LHCN-M2 (cell line): Measurements from ENCODE around the gene ITFG2. TPM values are rescaled to one million over a fixed set of nuclear protein-coding genes. Genes with fewer than 3 reads are reported as not detected.

Experiments
- DNase-seq: peaks from one replicate; pipeline ENCODE4 v3.0.0-alpha.2; 2012; ENCODE audit warnings: low read depth
- total RNA-seq: library from RNA; depleted of rRNA; stranded (reverse); fragments of >200 nt; gene quantifications from 2 replicates; pipeline ENCODE4 v1.2.3, GENCODE V29; 2014

The ITFG2 gene
- total RNA-seq, 1 experiment from 2014 or later = 14.6 TPM

DNA sequence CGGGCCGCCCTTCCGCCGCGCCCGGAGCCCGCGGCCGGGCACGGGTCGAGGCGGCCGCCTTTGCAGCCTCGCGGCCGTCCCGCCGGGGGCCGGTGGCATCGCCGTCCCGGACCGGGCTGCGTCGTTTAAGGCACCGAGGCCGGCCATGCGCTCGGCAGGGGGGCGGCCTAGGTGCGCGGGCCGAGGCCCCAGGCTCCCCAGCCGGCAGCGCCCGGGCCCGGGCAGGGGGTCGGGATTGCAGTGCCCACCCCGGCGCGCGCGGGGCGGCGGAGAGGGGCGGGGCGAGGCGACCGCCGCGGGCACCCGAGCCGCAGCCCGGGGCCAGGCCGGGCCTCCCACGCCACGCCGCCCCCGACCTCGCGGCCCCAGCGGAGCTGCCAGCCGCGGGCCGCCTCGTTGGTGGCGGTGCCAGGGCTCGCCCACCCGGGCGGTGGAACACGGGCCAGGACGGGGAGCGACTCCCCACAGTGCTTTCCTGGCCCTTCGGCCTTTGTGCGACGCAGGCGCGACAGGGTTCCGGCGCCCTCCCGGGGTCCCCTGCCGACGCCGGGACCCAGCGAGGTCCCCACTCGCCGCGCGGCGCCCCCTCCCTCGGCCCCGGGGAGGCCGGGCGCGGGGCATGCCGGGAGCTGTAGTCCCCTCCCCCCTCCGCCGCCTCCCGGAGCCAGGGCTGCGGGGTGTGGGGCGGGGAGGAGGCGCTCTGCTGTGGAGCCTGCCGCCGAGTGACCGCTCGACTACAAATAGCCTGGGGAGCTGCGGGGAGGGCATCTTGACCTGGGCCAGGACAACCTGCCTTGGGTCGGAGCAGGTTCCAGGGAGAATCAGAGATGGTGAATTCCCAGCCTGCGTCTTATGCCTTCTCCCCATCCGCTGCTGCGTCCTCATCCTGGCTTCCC lies 16.9 kb upstream of the ITFG2 start:
- DNase-seq = peak; percentile 43

DNA sequence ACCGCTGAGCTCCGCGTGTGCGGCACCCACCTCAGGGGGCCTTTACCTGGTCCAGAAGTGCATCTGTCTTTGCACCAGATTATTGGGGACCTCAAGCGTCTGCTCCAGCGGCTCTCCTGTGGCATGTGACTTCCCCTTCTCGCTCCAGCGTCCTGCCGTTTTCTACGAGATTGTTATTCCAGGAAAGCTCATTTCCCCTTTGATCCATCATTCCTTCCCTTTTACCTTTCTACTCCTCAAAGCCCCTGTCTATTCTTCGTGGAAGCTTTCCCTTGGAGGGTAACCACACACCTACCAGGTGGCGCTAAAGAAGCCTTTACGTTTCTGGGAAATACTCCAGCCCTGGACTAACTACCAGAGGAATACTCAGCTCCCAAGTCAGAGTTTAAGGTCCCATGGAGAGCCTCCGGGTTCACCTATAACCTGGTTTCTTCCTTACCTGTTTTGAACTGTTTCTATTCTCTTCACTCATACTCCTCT lies 16.2 kb upstream of the ITFG2 start:
- no peak for DNase-seq

DNA sequence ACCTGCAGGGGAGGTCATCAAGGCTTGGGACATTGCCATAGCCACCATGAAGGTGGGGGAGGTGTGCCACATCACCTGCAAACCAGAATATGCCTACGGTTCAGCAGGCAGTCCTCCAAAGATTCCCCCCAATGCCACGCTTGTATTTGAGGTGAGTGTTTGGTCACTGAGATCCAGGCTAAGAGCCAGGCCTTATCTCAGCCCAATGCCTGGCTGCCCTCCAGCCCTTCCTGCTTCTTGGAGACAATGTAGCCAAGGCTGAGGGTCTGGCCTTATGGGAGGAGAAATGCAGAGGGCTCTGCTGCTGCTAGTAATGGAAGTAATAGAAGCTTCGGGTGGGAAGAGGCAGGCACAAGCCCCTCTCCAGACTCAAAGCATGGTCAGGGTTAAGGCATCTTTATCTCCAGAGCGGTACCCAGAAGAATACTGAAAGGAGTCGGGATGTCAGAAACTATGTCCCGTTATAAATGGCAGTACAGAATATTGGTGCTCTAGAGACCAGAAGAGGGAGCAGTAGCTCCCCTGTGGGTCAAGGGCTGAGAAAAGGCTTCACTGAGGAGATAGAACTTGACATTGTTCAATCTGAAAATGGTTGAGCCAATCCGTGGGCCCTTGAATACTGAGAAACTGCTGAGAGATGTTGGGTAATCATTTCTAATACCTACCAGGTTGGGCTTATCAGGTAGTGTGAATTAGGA lies 14.6 kb upstream of the ITFG2 start:
- no peak for DNase-seq

DNA sequence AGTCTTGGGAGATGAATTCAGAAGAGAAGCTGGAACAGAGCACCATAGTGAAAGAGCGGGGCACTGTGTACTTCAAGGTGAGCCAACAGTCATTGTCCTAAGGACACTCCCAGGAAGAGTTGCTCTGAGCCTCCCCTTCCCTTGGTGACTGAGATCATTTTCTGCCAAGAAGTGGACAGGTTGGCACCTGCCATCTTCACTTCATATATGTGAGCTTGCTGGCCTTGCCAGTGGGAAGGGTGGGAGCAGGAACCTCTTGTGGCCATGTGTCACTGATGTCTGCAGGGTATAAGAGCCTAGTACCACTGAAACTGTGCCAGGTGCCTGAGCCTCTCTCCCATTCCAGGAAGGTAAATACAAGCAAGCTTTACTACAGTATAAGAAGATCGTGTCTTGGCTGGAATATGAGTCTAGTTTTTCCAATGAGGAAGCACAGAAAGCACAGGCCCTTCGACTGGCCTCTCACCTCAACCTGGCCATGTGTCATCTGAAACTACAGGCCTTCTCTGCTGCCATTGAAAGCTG lies 12.4 kb upstream of the ITFG2 start:
- no peak for DNase-seq

DNA sequence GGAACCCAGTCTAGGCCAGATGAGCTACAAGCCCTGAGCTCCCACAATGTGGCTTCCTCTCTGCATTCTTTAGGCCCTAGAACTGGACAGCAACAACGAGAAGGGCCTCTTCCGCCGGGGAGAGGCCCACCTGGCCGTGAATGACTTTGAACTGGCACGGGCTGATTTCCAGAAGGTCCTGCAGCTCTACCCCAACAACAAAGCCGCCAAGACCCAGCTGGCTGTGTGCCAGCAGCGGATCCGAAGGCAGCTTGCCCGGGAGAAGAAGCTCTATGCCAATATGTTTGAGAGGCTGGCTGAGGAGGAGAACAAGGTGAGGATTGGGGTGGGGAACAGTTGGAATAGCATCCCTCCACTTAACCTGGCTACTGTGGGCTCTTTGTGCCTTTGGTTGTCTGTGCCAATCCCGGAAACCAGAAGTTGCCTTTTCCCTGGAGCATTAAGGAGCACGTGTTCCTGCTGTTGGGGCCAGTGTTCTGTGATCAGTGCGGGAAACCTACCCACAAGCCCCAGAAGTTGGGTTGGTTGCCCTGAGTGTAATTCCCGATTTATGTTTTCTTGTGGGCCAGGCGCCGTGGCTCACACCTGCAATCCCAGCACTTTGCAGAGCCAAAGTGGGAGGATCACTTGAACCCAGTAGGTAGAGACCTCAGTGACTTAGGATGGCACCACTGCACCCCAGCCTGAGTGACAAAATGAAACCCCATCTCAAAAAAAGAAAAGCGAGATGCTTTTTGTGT lies 11.3 kb upstream of the ITFG2 start:
- no peak for DNase-seq

DNA sequence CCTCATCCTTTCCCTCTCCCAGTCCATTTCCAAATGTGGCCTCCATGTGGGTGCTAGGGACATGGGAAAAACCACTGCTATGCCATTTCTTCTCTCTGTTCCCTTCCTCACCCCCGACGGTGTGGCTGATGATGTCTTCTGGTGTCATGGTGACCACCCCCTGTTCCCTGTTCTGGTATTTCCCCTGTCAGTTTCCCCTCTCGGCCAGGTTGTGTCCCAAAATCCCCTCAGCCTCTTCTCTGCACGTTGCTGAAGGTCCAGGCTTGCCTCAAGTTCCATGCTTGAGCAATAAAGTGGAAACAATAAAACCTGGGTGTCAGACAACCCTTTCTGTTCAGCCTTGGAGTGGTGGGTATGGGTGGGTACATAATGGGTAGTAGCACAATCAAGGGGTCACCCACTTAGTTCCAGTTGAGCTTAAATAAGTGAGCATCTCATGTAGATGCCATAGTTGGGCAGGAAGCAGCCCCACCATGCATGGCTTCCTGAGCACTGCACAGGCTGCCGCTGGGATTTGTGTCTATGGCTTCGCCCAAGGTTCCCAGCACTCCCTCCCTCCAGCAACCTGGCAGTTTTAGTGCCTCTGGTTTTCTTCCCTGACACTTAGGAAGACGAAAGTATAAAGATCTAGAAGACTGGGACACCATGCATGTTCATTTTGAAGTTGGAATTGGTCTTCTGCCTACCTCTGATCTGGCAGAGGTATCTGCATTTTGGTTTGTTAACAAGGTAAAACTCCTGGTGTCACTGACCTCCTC lies 8.7 kb upstream of the ITFG2 start:
- DNase-seq = no peak

DNA sequence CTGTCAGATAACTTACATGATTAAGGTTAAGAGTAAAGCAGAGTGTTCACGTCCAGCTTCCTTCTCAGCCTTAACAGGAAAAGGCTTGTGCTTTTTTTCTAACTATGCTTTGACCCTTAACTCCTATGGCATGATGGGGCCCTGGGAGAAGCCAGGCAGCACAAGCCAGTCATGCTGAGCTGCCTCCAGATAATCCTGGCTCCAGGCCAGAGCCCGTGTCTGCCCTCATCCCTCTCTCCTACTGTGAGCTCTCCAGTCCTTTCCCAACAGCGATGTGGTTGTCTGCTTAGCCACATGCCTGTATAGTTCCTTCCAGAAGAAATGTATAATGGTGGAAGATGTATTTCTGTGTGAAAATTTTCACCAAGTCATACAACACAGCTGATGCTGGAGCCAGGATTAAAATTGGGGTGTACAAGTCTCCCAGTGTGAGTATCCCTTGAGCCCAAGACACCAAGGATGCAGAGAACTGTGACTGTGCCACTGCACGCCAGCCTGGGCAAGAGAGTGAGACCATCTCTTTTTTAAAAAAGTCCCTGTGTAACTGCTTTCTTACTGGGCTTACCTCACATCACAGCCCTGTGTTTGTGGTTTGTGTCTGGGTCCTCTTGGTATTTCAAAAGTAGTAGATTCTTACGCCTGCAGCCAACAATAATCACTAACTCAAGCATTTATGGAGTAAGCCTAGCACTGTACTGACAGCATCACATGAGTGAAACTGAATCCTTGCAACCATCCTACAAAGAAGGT lies 7.9 kb upstream of the ITFG2 start:
- no peak for DNase-seq

DNA sequence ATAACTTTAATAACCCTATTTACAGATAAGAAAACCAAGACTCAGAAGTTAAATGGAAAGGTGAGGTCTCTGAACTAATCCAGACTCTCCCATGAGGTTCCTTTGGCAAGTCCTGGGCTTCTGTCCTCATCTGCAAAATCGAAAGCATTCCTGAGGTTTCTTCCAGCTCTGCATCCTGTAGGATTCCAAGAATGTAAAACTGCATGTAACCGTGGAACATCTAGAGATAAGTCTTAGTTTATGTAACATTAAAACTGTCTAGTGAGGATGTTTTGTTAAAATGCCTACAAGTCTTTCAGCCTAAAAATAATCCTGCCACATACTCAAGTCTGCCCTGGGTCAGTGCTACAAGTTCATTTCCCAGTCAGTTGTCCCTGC lies 7.3 kb upstream of the ITFG2 start:
- DNase-seq = no peak

DNA sequence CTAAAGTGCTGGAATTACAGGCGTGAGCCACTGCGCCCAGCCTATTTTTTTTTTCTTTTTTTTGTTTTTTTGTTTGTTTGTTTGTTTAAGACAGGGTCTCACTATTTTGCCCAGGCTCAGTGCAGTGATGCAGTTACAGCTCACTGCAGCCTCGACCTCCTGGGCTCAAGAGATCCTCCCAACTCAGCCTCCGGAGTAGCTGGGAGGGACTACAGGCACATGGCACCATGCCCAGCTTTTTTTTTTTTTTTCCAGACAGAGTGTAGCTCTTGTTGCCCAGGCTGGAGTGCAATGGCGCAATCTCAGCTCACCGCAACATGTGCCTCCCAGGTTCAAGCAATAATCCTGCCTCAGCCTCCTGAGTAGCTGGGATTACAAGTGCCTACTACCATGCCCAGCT lies 5.8 kb upstream of the ITFG2 start:
- DNase-seq = no peak

DNA sequence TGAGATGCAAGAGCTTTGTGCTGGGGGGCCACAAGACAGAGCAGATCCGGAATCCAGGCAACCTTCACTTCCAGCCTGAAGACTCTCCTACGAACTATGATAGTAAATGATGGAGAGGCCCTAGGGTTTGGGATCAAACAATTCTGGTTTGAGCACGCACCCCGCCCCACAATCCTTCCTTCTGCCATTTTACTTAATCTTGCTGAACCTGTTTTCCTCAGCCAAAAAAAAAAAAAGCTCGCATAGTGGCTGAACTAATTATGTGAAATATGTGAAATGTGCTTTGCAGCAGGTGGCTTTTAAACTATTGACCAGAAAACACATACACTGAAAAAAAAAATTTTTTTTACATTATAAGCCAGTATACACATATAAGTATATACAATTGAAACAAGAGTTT lies 667 bp upstream of the ITFG2 start:
- DNase-seq = no peak

DNA sequence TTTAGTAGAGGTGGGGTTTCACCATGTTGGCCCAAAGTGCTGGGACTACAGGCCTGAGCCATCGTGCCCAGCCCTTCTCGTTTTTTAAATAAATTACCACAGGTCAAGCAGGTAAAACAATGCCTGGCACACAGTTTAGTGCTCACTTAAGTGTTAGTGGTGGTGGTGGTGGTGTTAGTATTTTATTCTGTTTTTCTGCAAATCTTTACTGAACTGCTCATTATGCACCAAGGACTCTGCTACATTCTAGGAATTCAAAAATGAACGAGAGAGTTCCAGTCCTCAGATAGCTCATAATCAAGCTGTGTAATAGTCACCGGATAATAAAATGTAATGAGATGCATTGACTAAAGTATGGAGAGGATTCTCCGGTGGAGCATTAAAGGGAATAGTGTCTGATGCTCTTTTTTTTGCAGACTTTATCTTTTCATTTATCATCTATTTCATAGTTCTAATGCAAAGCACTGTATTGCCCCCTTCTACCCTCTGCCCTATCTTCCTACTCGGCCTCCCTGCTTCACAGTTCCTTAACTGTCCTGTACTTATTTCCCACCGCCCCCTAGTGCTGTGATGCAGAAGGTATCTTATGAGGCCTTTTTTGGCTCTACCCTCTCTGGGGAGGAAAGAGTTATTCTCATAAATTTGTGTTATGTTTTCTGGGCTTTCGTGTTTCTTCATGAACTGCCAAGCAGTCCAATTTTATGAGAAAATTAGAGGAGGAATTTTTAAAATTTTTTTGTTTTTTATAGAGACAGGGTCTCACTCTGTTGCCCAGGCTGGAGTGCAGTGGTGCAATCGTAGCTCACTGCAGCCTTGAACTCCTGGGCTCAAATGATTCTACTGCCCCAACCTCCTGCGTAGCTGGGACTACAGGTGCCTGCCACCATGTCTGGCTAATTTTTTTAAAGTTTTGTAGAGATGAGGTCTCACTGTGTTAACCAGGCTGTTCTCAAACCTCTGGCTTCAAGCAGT lies 1.0 kb downstream of the ITFG2 start:
- DNase-seq = peak; percentile 75

DNA sequence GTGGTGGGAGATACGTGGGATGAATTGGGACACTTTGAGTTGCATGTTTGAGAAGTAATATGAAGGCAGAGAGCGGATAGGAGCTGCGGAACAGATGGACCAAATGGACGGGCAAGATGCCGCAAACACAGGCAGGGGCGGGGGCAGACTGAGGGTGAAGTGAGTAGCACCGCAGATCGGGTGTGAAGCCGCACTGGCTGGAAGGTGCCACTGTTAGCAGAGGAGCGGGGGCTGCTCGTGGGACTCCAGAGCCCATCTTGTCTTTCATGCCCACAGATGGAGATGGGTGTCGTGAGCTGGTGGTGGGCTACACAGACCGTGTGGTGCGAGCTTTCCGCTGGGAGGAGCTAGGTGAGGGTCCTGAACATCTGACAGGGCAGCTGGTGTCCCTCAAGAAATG lies 7.3 kb downstream of the ITFG2 start:
- no peak for DNase-seq

DNA sequence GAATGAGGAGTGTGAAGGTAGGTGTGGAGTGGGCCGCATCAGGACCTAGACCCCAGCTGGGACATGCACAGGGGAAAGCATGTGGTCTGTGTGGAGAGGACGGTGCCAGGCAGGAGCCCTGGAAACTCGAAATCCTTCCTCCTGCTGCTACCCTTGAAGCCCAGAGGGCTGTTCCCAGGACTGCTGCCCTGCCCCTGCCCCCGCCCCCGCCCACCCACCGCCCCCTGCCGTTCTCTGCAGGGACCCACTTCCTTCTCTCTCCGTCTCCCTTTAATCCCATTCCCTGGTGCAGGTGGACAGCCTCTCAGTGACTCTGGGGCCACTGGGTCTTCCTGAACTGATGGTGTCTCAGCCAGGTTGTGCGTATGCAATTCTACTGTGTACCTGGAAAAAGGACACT lies 8.0 kb downstream of the ITFG2 start:
- no peak for DNase-seq

DNA sequence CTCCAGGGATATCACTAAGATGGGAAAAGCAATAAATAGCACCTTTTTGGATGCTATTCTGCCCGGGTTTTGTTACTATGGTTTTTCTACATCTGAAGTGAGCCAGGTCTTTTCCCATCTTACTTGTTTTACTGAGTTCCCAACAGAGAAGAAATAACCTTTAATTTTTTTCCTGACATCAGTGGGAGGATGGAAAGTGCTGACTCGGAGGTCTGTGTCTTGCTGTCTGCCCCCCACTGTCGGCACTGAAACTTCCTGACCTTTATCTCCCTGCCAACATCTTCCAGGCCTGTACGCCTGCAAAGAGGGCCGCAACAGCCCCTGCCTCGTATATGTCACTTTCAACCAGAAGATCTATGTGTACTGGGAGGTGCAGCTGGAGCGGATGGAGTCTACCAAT lies 11.0 kb downstream of the ITFG2 start:
- DNase-seq = no peak

DNA sequence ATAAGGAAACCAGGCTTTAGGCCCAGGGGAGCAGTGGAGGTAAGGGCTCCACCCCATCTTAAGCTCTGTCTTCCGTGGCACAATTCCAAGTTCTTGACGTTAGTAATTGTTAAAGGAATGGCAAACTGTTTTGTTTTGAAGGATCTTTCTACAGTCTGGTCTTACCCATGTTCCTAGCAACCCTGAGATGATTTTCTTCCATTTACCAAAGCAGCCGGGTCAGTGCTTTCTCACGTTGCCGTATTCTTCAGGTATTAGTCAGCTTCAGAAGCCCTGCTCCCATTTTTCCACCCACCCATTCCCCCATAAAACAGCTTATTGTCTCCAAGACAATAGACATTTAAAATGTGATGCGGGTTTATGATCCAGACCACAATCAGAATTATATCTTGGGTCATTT lies 12.1 kb downstream of the ITFG2 start:
- DNase-seq = no peak

DNA sequence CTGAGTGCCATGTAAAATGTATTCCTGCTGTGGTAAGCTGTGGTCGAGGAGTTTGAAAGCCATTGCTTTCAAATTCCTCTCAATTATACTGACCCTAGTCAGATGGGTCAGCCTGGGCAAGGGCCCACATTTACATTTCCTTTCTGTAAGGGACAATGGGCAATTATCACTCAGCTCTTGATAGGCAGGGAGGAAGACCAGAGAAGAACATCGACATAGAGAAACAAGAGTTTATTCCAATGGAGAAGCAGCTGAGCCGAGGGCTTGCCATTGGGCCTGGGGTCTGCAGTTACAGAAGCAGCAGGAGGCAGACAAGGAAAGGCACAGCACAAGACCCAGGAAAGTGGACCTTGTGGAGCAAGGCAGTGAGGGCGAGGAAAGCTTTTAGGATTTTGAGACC lies 12.7 kb downstream of the ITFG2 start:
- no peak for DNase-seq

DNA sequence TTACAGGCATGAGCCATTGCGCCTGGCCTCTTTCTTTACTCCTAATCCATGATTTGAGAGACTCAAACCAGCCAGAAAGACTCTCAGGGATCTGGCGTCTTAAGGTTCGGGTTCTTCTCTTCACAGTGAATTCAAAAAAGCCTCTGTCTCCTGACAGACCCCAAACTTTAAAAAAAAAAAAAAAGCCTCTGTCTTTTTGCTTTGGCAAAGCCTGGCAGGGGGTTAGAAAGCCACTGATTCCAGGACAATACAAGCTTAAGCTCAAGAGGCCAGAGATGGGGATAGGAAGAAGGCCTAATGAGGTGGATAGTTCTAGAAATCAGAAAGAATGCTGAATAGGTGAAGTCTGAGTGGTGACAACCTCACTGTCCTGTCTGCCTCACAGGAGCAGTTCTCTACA lies 13.6 kb downstream of the ITFG2 start:
- DNase-seq = no peak

DNA sequence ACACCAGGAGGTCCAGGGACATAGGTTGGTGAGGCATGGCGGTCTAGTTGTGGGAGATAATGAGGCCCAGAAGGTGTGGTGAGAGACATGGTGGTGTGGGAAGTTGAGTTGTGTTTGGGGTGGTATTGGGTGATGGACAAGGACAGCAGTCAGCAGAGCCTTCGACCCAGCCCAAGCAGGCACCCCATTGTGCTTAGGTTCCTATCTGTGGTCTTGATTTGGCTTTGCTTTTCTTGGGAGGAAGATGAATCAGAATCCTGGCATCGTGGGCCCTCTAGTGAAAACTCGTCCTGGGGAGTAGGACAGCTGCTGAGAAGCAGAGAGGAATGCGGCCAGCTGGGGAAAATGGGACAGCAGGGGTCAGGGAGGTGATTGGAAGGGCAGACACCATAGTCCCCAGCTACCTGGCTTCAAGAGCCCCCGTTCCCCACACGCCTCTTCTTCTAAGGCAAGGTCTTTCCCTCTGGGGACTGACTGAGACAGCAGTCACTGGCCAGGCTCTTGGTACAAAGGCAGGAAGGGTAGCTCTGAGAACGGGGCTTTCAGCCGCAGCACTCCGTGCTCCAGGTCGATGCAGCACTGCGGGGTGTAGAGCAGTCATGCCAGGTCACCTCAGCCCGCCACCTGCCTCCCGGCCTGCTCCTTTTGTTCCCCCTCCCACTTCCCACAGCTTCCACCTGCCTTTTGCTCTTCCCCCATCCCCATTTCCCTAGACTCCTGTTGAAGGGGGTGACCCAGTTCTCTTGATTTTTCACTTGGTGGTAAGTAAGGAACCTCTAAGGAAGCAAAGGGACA lies 14.4 kb downstream of the ITFG2 start:
- peak; percentile 90 for DNase-seq

DNA sequence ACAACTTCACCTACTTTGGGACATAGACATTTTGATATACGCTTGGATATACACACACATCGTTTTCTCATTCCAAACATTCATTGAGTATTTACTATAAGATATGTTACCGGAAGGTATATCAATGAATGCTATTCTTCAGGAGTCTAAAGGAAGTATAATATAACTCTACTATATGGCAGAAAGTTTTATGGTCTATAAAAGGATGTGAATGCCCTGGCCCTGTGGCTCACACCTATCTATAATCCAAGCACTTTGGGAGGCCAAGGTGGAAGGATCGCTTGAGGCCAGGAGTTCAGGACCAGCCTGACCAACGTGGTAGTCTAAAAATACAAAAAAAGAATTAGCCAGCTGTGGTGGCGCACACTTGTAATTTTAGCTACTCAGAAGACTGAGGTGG lies 16.8 kb downstream of the ITFG2 start:
- no peak for DNase-seq
